ENCODE data around the gene CRY2. TPM values are rescaled to one million over a fixed set of nuclear protein-coding genes. Genes with fewer than 3 reads are reported as not detected.

The CRY2 gene
- total RNA-seq, 4 donors from 2014 or later, result 42.2 to 73.6 (median 50.2) TPM

- intact Hi-C loops (cut with DNase I; ENCODE audit: low total_unique reads), result no loop called here
- TF ChIP-seq EP300 (IDR thresholded peaks at IDR 0.05; ENCODE audit: low read depth) (no peak), POLR2AphosphoS5 (IDR thresholded peaks at IDR 0.05) (no peak), CTCF (IDR thresholded peaks at IDR 0.05) (no peak), POLR2A (IDR thresholded peaks at IDR 0.05) (no peak)
Measured at GRCh38 chr11:45884596-45885185, 37.4 kb downstream of the CRY2 start.

GRCh38 chr11:45885274-45885920, 38.1 kb downstream of the CRY2 start, which contains the start of gene MAPK8IP1:
Gene MAPK8IP1, plus strand, starts transcription at chr11:45885651. Its CDS starts 170 bp downstream, at chr11:45885821.
- no peaks in the 10 kb centered on the region for H3K9me3 ChIP-seq
- no peaks in the 10 kb centered on the region for H3K27me3 ChIP-seq
- peak within 1 kb of the TSS; percentile 11 to 63 (median 44) for H3K4me3 ChIP-seq
- no peak for TF ChIP-seq POLR2AphosphoS5 (IDR thresholded peaks at IDR 0.05)
- TF ChIP-seq POLR2A (IDR thresholded peaks at IDR 0.05), result no peak
- TF ChIP-seq CTCF (IDR thresholded peaks at IDR 0.05), result no peak
- no peak for TF ChIP-seq EP300 (IDR thresholded peaks at IDR 0.05; ENCODE audit: low read depth)
- in situ Hi-C loops (cut with MboI; ENCODE audit: low pct_ligation_motif_present in 1 of 4, low pct_unique_long_range_greater_than_20kb in 1 of 4, low sequenced_read_pairs in 3 of 4) (no loop called here), intact Hi-C loops (cut with DNase I; ENCODE audit: low total_unique reads) (no loop called here)
- H3K4me1 ChIP-seq, result peaks cover 0 to 12% (median 5%) of the 10 kb centered on the region in 4 donors
- 14% methylated on average over 12 of the region's 73 CpGs; no CpG with 5 or more reads in 1 of the 2 donors for WGBS, 2 donors (ENCODE audit: low coverage in 1 of 2)
- peaks cover 0 to 9% (median 3%) of the 10 kb centered on the region in 4 donors for H3K36me3 ChIP-seq
- peak within 1 kb of the TSS in 1 of 4 donors; percentile 15 for H3K27ac ChIP-seq
- DNase-seq, result peak; percentile 56

More at GRCh38 chr11:45884596-45885185, 37.4 kb downstream of the CRY2 start:
- H3K27me3 ChIP-seq, result no peaks in the 10 kb centered on the region
- in situ Hi-C loops (cut with MboI; ENCODE audit: low pct_ligation_motif_present in 1 of 4, low pct_unique_long_range_greater_than_20kb in 1 of 4, low sequenced_read_pairs in 3 of 4), result no loop called here
- H3K4me3 ChIP-seq, result no peak overlapping the region
- WGBS, 2 donors (ENCODE audit: low coverage in 1 of 2), result 78 to 91% methylated on average over 4 to 10 of the region's 10 CpGs
- no peaks in the 10 kb centered on the region for H3K9me3 ChIP-seq
- H3K4me1 ChIP-seq, result peaks cover 0 to 14% (median 5%) of the 10 kb centered on the region in 4 donors
- no peak for DNase-seq
- no peak overlapping the region for H3K27ac ChIP-seq
- peaks cover 0 to 9% (median 3%) of the 10 kb centered on the region in 4 donors for H3K36me3 ChIP-seq

- in situ Hi-C loops (cut with MboI; ENCODE audit: low pct_ligation_motif_present in 1 of 4, low pct_unique_long_range_greater_than_20kb in 1 of 4, low sequenced_read_pairs in 3 of 4) (no loop called here), intact Hi-C loops (cut with DNase I; ENCODE audit: low total_unique reads) (no loop called here)
- Histone ChIP-seq H3K4me1 (peaks cover 0 to 11% (median 5%) of the 10 kb centered on the region in 4 donors), H3K36me3 (peaks cover 0 to 6% (median 2%) of the 10 kb centered on the region in 4 donors), H3K4me3 (peak overlapping the region; percentile 11 to 63 (median 44)), H3K27ac (peak overlapping the region in 1 of 4 donors; percentile 15), H3K9me3 (no peaks in the 10 kb centered on the region), H3K27me3 (no peaks in the 10 kb centered on the region)
- no peak for DNase-seq
- 36% methylated on average over 19 of the region's 43 CpGs; no CpG with 5 or more reads in 1 of the 2 donors for WGBS, 2 donors (ENCODE audit: low coverage in 1 of 2)
- no peak for TF ChIP-seq POLR2A (IDR thresholded peaks at IDR 0.05)
Measured at GRCh38 chr11:45885921-45886721, 38.8 kb downstream of the CRY2 start.

- 96% methylated on average over 4 of the region's 4 CpGs; no CpG with 5 or more reads in 1 of the 2 donors for WGBS, 2 donors (ENCODE audit: low coverage in 1 of 2)
- in situ Hi-C loops (cut with MboI; ENCODE audit: low pct_ligation_motif_present in 1 of 4, low pct_unique_long_range_greater_than_20kb in 1 of 4, low sequenced_read_pairs in 3 of 4), result no loop called here
- no peak for DNase-seq
Measured at GRCh38 chr11:45886816-45887520, 39.7 kb downstream of the CRY2 start.

More at GRCh38 chr11:45886816-45887520, 39.7 kb downstream of the CRY2 start:
- Histone ChIP-seq H3K36me3 (no peaks in the 10 kb centered on the region), H3K27me3 (no peaks in the 10 kb centered on the region), H3K4me1 (peaks cover 0 to 11% (median 5%) of the 10 kb centered on the region in 4 donors), H3K27ac (no peak overlapping the region), H3K9me3 (no peaks in the 10 kb centered on the region), H3K4me3 (no peak overlapping the region)
- intact Hi-C loops (cut with DNase I; ENCODE audit: low total_unique reads), result no loop called here
- no peak for TF ChIP-seq POLR2AphosphoS5 (IDR thresholded peaks at IDR 0.05)
- TF ChIP-seq CTCF (IDR thresholded peaks at IDR 0.05), result no peak
- TF ChIP-seq POLR2A (IDR thresholded peaks at IDR 0.05), result no peak
- no peak for TF ChIP-seq EP300 (IDR thresholded peaks at IDR 0.05; ENCODE audit: low read depth)
